Right lobe of liver (tissue), 4 donors: ENCODE measurements around the gene TMEM18.

Source experiments
- POLR2A ChIP-seq: fragments of 450-650 bp; IDR thresholded peaks from one replicate; pipeline ENCODE4 v1.6.1; 2017; ENCODE audit warnings: antibody characterized with exemption, mild to moderate bottlenecking
- TF ChIP-seq, protein P1 (sequence below), 4 donors: fragments of 200-600 bp in 3 of 4; fragments of 450-650 bp in 1 of 4; IDR thresholded peaks; one replicate each; pipeline versions ENCODE4 v1.5.1 to v1.8.0; 2016 to 2022; ENCODE audit warnings: antibody characterized with exemption in 4 of 4, mild to moderate bottlenecking in 2 of 4
- donor health status: DM: no; HTN: no; CAD: no.
- donor health status: DM: no; HTN: no; CAD: no.
- donor health status: DM: no; HTN: yes; CAD: no.

DNA sequence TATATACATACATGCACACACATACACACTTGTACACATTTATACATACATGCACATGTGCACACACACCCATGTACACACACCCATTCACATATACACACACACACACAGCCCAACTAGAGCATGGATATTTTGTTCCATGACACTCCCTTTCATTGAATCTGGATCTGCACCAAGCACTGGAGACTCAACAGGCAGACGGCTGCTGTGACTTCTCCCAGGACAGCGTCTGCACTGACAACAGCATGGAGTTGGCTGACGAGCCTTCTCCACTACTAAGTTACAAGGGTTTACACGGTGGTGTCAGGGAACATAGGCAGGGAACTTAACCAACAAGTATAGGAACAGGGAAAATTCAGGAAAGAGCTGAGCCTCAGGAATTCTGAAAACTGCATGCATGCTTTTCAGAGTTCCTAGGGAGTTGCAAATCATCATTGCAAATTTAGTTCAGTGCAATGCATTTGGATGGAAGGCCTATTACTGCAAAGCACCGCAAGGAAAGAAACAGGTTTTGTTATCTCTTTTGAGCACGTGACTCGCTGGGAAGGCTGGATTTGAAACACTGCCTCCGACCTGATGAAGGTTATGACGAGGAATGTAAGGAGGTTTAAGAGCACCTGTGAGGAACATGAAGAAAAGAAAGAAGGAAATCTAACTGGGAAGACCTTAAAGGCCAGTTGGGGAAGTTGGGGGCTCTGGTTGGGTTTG lies 35.9 kb downstream of the TMEM18 start:
- TF ChIP-seq, protein P1, sequence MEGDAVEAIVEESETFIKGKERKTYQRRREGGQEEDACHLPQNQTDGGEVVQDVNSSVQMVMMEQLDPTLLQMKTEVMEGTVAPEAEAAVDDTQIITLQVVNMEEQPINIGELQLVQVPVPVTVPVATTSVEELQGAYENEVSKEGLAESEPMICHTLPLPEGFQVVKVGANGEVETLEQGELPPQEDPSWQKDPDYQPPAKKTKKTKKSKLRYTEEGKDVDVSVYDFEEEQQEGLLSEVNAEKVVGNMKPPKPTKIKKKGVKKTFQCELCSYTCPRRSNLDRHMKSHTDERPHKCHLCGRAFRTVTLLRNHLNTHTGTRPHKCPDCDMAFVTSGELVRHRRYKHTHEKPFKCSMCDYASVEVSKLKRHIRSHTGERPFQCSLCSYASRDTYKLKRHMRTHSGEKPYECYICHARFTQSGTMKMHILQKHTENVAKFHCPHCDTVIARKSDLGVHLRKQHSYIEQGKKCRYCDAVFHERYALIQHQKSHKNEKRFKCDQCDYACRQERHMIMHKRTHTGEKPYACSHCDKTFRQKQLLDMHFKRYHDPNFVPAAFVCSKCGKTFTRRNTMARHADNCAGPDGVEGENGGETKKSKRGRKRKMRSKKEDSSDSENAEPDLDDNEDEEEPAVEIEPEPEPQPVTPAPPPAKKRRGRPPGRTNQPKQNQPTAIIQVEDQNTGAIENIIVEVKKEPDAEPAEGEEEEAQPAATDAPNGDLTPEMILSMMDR (IDR thresholded peaks at IDR 0.05), result no peak
- no peak for TF ChIP-seq POLR2A
